Esophagus muscularis mucosa (tissue), 3 donors: ENCODE data around the gene MRO.

Experiments used
- CTCF ChIP-seq, 3 experiments: fragments of 200-600 bp in 2 of 3; fragments of 450-650 bp in 1 of 3; sonication (generic) in 2 of 3; IDR thresholded peaks; one replicate each; pipeline ENCODE4 v1.5.1; 2017 to 2019; ENCODE audit warnings: antibody characterized with exemption in 3 of 3, mild to moderate bottlenecking in 2 of 3, moderate library complexity in 1 of 3
- POLR2AphosphoS5 ChIP-seq, 2 donors: sonication (generic); formaldehyde crosslinking; IDR thresholded peaks; one replicate each; pipeline ENCODE4 v1.6.1; 2017; ENCODE audit warnings: antibody characterized with exemption in 2 of 2

DNA sequence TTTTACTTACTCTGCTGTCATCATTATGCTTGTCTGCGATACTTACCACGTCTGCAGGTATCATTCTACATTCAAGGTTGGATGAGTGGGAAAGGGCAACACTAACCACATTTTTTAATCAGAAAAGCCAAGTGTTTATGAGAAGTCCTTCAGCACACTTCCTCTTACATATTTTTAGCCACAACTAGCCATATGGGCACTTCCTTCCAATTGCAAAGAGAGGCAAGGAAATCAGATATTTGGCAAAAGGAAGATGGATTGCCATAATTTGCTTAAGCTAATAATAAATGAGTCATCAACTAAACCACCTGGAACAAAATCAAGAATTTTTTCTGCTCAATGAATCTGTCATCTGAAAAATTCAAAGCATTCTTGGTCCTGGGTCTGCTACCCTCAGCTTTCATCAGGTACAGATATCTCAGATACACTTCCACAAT, 16.7 kb upstream of the MRO start:
- TF ChIP-seq CTCF (IDR thresholded peaks at IDR 0.05) (no peak), POLR2AphosphoS5 (IDR thresholded peaks at IDR 0.05) (no peak)
